ENCODE measurements around the gene CBR1. TPM values are rescaled to one million over a fixed set of nuclear protein-coding genes. Genes with fewer than 3 reads are reported as not detected.

The CBR1 gene
- total and polyA plus RNA-seq, 2 of the 13 experiments (the other 11 are each of a cell fraction or from before 2014, with no cell fraction given): 33.7 to 38.7 TPM

DNA sequence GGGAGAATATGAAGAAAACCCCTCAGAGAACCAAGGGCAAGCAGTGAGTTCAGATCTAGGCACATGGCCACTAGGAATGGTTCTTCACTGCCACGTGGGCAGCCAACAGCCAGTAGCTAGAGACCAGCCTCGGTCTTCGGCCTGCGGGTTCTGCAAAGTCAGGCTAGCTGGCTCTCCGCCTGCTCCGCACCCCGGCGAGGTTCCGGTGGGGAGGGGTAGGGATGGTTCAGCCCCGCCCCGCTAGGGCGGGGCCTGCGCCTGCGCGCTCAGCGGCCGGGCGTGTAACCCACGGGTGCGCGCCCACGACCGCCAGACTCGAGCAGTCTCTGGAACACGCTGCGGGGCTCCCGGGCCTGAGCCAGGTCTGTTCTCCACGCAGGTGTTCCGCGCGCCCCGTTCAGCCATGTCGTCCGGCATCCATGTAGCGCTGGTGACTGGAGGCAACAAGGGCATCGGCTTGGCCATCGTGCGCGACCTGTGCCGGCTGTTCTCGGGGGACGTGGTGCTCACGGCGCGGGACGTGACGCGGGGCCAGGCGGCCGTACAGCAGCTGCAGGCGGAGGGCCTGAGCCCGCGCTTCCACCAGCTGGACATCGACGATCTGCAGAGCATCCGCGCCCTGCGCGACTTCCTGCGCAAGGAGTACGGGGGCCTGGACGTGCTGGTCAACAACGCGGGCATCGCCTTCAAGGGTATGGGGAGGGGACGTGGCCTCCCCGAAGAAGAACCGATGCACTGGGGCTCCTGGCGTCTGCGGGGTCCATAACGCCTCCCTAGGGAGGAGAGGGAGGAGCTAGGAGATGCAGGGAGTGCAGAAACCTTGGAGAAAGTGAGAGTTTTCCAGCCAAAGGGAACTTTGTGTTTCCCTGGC is at the start of gene CBR1 (continued):
- TF ChIP-seq HNRNPLL (IDR thresholded peaks at IDR 0.05; ENCODE audit: low read depth, low read length, poor library complexity, severe bottlenecking) (peak; percentile 62), BRCA1 (CRISPR knock-in tag; IDR thresholded peaks at IDR 0.05) (0 out of 2 replicates have a peak, but pooled peaks have one; percentile 61), SNRNP70 (IDR thresholded peaks at IDR 0.05; ENCODE audit: low read depth, low read length) (no peak), ZFP90 (CRISPR knock-in tag; IDR thresholded peaks at IDR 0.05; ENCODE audit: borderline replicate concordance) (peak; percentile 83; the same call in 1 of the 2 replicates), ISL2 (CRISPR knock-in tag; IDR thresholded peaks at IDR 0.05) (0 out of 2 replicates have a peak, but pooled peaks have one; percentile 54), ZNF615 (CRISPR knock-in tag; IDR thresholded peaks at IDR 0.05; ENCODE audit: borderline replicate concordance) (no peak), ZFP41 (CRISPR knock-in tag; IDR thresholded peaks at IDR 0.05; ENCODE audit: borderline replicate concordance) (no peak), SAP130 (CRISPR knock-in tag; IDR thresholded peaks at IDR 0.05; ENCODE audit: low read depth) (peak; percentile 36; the same call in 1 of the 2 replicates), ZNF121 (CRISPR knock-in tag; IDR thresholded peaks at IDR 0.05) (no peak), SRSF9 (IDR thresholded peaks at IDR 0.05; ENCODE audit: borderline replicate concordance, insufficient read depth, low read depth, low read length, poor library complexity, severe bottlenecking) (no peak), YEATS2 (CRISPR knock-in tag; IDR thresholded peaks at IDR 0.05; ENCODE audit: borderline replicate concordance) (peak; percentile 31; the same call in 1 of the 2 replicates)
- TF ChIP-seq, protein P1, sequence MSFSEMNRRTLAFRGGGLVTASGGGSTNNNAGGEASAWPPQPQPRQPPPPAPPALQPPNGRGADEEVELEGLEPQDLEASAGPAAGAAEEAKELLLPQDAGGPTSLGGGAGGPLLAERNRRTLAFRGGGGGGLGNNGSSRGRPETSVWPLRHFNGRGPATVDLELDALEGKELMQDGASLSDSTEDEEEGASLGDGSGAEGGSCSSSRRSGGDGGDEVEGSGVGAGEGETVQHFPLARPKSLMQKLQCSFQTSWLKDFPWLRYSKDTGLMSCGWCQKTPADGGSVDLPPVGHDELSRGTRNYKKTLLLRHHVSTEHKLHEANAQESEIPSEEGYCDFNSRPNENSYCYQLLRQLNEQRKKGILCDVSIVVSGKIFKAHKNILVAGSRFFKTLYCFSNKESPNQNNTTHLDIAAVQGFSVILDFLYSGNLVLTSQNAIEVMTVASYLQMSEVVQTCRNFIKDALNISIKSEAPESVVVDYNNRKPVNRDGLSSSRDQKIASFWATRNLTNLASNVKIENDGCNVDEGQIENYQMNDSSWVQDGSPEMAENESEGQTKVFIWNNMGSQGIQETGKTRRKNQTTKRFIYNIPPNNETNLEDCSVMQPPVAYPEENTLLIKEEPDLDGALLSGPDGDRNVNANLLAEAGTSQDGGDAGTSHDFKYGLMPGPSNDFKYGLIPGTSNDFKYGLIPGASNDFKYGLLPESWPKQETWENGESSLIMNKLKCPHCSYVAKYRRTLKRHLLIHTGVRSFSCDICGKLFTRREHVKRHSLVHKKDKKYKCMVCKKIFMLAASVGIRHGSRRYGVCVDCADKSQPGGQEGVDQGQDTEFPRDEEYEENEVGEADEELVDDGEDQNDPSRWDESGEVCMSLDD (CRISPR knock-in tag; IDR thresholded peaks at IDR 0.05; ENCODE audit: borderline replicate concordance): no peak
- TF ChIP-seq, protein P2, sequence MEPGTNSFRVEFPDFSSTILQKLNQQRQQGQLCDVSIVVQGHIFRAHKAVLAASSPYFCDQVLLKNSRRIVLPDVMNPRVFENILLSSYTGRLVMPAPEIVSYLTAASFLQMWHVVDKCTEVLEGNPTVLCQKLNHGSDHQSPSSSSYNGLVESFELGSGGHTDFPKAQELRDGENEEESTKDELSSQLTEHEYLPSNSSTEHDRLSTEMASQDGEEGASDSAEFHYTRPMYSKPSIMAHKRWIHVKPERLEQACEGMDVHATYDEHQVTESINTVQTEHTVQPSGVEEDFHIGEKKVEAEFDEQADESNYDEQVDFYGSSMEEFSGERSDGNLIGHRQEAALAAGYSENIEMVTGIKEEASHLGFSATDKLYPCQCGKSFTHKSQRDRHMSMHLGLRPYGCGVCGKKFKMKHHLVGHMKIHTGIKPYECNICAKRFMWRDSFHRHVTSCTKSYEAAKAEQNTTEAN (CRISPR knock-in tag; conservative IDR thresholded peaks at IDR 0.05): peak; percentile 72; the same call in 1 of the 2 replicates
- TF ChIP-seq, protein P3, sequence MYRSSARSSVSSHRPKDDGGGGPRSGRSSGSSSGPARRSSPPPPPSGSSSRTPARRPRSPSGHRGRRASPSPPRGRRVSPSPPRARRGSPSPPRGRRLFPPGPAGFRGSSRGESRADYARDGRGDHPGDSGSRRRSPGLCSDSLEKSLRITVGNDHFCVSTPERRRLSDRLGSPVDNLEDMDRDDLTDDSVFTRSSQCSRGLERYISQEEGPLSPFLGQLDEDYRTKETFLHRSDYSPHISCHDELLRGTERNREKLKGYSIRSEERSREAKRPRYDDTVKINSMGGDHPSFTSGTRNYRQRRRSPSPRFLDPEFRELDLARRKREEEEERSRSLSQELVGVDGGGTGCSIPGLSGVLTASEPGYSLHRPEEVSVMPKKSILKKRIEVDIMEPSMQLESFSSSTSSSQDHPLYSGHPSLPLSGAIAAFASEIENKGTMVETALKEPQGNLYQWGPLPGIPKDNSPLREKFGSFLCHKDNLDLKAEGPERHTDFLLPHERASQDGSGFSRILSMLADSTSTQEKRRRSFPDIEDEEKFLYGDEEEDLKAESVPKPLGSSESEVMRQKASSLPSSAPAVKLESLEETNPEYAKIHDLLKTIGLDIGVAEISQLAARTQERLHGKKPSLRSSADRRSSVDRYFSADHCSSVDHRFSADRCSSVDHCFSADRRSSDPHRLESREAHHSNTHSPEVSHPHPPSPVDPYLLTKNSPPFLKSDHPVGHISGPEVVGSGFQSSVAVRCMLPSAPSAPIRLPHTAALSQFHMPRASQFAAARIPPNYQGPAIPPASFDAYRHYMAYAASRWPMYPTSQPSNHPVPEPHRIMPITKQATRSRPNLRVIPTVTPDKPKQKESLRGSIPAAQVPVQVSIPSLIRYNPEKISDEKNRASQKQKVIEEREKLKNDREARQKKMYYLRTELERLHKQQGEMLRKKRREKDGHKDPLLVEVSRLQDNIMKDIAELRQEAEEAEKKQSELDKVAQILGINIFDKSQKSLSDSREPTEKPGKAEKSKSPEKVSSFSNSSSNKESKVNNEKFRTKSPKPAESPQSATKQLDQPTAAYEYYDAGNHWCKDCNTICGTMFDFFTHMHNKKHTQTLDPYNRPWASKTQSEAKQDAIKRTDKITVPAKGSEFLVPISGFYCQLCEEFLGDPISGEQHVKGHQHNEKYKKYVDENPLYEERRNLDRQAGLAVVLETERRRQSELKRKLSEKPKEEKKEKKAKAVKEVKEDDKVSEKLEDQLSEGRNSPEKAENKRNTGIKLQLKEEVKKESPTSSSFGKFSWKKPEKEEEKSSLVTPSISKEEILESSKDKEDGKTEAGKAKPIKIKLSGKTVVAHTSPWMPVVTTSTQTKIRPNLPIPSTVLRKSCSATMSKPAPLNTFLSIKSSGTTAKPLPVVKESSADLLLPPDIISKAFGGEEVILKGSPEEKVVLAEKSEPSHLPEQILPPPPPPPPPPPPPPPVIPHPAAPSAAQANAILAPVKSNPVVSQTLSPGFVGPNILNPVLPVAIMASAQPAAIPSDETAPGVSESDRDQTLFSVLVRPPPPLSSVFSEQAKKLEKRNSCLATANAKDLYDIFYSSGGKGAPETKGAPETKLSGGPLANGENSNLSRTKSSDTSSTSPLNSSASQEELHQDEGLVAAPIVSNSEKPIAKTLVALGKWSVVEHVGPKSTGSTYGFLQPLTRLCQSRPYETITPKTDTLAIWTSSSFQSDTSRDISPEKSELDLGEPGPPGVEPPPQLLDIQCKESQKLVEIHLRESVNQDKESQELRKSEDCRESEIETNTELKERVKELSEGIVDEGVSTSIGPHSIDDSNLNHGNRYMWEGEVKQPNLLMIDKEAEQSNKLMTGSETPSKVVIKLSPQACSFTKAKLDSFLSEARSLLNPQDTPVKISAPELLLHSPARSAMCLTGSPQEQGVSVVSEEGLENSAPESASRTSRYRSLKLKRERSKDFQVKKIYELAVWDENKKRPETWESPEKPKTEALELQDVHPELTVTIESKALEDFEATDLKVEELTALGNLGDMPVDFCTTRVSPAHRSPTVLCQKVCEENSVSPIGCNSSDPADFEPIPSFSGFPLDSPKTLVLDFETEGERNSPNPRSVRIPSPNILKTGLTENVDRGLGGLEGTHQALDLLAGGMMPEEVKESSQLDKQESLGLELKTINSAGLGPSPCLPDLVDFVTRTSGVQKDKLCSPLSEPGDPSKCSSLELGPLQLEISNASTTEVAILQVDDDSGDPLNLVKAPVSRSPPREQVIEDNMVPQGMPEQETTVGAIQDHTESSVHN (CRISPR knock-in tag; IDR thresholded peaks at IDR 0.05): 0 out of 2 replicates have a peak, but pooled peaks have one; percentile 31
